B cell (primary cell): Measurements from ENCODE around the gene USP36. TPM values are rescaled to one million over a fixed set of nuclear protein-coding genes. Genes with fewer than 3 reads are reported as not detected.
A peak's percentile ranks its signal among the peaks of the same experiment; 100 is the strongest.

Source experiments
- ATAC-seq: fragments of 200-7000 bp; cut with Tn5 transposase; one replicate; pipeline ENCODE4 v1.10.0; 2021; ENCODE audit warnings: low read depth, mild to moderate bottlenecking, moderate number of reproducible peaks, moderate library complexity
- CTCF ChIA-PET: fragments of 350-600 bp; sonication (Branson Sonifier 250); formaldehyde crosslinking; loops from one replicate; lab custom pipeline; 2021; ENCODE audit warnings: antibody characterized with exemption, inconsistent platforms; lab: Charles Lee
- POLR2A ChIA-PET: fragments of 350-600 bp; sonication (Branson Sonifier 250); formaldehyde crosslinking; loops from one replicate; lab custom pipeline; 2021; ENCODE audit warnings: antibody characterized with exemption; lab: Charles Lee
- DNase-seq: peaks from one replicate; pipeline ENCODE4 v3.0.0; 2013
- H2AFZ ChIP-seq: 2 replicates; pipeline ENCODE4 v1.6.1; 2012; ENCODE audit warnings: mild to moderate bottlenecking, low read depth, low read length; ENCODE audit not compliant: insufficient read depth, poor library complexity, severe bottlenecking
- H3K27ac ChIP-seq, 2 donors: 1 replicate in 1 of 2; 2 replicates in 1 of 2; pipeline ENCODE4 v1.5.1; 2012 to 2013; ENCODE audit warnings: low read length in 2 of 2, mild to moderate bottlenecking in 2 of 2, moderate library complexity in 1 of 2
- H3K27me3 ChIP-seq, 4 experiments: fragments of 200-600 bp in 1 of 4; sonication (generic) in 1 of 4; replicated peaks in 1 of 4; 1 replicate in 2 of 4; 2 replicates in 2 of 4; pipeline versions ENCODE4 v1.6.1 to v1.7.0; 2013 to 2016; ENCODE audit warnings: low read length in 3 of 4, mild to moderate bottlenecking in 2 of 4, mixed read lengths in 1 of 4, moderate library complexity in 1 of 4; ENCODE audit not compliant: insufficient read depth in 4 of 4, control insufficient read depth in 3 of 4; ENCODE audit errors: control extremely low read depth in 1 of 4
- H3K36me3 ChIP-seq, 2 experiments: replicated peaks in 1 of 2; 1 replicate in 1 of 2; 2 replicates in 1 of 2; pipeline versions ENCODE4 v1.6.1 to v1.7.1; 2013; ENCODE audit warnings: low read length in 1 of 2; ENCODE audit not compliant: insufficient read depth in 2 of 2, control insufficient read depth in 1 of 2; ENCODE audit errors: control extremely low read depth in 1 of 2, extremely low read depth in 1 of 2
- H3K4me1 ChIP-seq, 2 donors: fragments of 200-600 bp in 1 of 2; sonication (generic) in 1 of 2; 1 replicate in 1 of 2; 2 replicates in 1 of 2; pipeline versions ENCODE4 v1.5.1 to v1.6.1; 2013 to 2017; ENCODE audit warnings: low read length in 2 of 2; ENCODE audit not compliant: control insufficient read depth in 2 of 2, insufficient read depth in 2 of 2
- H3K4me2 ChIP-seq: replicated peaks from 2 replicates; pipeline ENCODE3; 2012; ENCODE audit warnings: mild to moderate bottlenecking, low read depth, low read length; ENCODE audit not compliant: poor library complexity, severe bottlenecking
- H3K4me3 ChIP-seq, 5 experiments: fragments of 200-600 bp in 1 of 5; sonication (generic) in 1 of 5; 1 replicate in 3 of 5; 2 replicates in 2 of 5; pipeline versions ENCODE4 v1.5.1 to v1.7.0; 2011 to 2016; ENCODE audit warnings: low read length in 4 of 5, mild to moderate bottlenecking in 4 of 5, low read depth in 2 of 5, control low read depth in 1 of 5, moderate library complexity in 1 of 5; ENCODE audit not compliant: insufficient read depth in 1 of 5; ENCODE audit errors: control extremely low read depth in 1 of 5, extremely low read depth in 1 of 5
- H3K79me2 ChIP-seq: fragments of 200-600 bp; sonication (generic); one replicate; pipeline ENCODE4 v1.6.0; 2016; ENCODE audit warnings: low read length; ENCODE audit not compliant: control insufficient read depth, insufficient read depth
- H3K9ac ChIP-seq: fragments of 200-600 bp; sonication (generic); 2 replicates; pipeline ENCODE4 v1.6.1; 2017; ENCODE audit warnings: mild to moderate bottlenecking, low read length, moderate library complexity
- H3K9me3 ChIP-seq, 3 donors: one replicate each; pipeline versions ENCODE4 v1.6.1 to v1.7.1; 2013; ENCODE audit warnings: low read length in 2 of 3; ENCODE audit not compliant: control insufficient read depth in 2 of 3, insufficient read depth in 1 of 3; ENCODE audit errors: control extremely low read depth in 1 of 3
- H4K20me1 ChIP-seq: 2 replicates; pipeline ENCODE4 v1.6.0; 2012; ENCODE audit warnings: mild to moderate bottlenecking, low read length; ENCODE audit not compliant: insufficient read depth, control insufficient read depth, poor library complexity, severe bottlenecking
- H3K27ac Mint-ChIP-seq: one replicate; pipeline ENCODE4 v1.8.0; 2021; ENCODE audit warnings: mixed read lengths
- H3K27me3 Mint-ChIP-seq: one replicate; pipeline ENCODE4 v1.8.0; 2021; ENCODE audit warnings: mixed read lengths
- H3K4me1 Mint-ChIP-seq: one replicate; pipeline ENCODE4 v1.8.0; 2021; ENCODE audit warnings: mixed read lengths
- H3K4me3 Mint-ChIP-seq: one replicate; pipeline ENCODE4 v1.8.0; 2021; ENCODE audit warnings: mixed read lengths
- H3K9me3 Mint-ChIP-seq: one replicate; pipeline ENCODE4 v1.8.0; 2022; ENCODE audit warnings: mixed read lengths; ENCODE audit not compliant: insufficient read depth
- EZH2 ChIP-seq: IDR thresholded peaks from 2 replicates; pipeline ENCODE4 v1.6.1; 2012; ENCODE audit warnings: borderline replicate concordance, low read depth, mild to moderate bottlenecking, moderate library complexity, low read length; ENCODE audit not compliant: insufficient read depth, poor library complexity, severe bottlenecking
- WGBS: methylation state at CpG from one replicate; pipeline ENCODE4 v1.1.5; 2013; ENCODE audit warnings: missing lambda C conversion rate; ENCODE audit not compliant: insufficient coverage; 5-methylcytosine and 5-hydroxymethylcytosine counted together
- intact Hi-C: fragments of 100-400 bp; cut with micrococcal nuclease; formaldehyde crosslinking; loops from one replicate; pipeline ENCODE4 v1.10.0; 2022
- polyA plus RNA-seq: library from polyadenylated mRNA; depleted of rRNA; stranded (reverse); fragments of >200 nt; gene quantifications from 2 replicates; pipeline ENCODE4 v1.2.3, GENCODE V29; 2012
- total RNA-seq, 2 donors: library from RNA; stranded (reverse); fragments of 120-200 nt in 1 of 2; gene quantifications; 1 replicate in 1 of 2; 2 replicates in 1 of 2; pipeline versions ENCODE4 v1.2.3 to v1.2.4, GENCODE V29; 2013 to 2022
- TF ChIP-seq, protein P1 (sequence below): fragments of 200-600 bp; IDR thresholded peaks from one replicate; pipeline ENCODE4 v1.8.0; 2022; ENCODE audit warnings: antibody characterized with exemption, mild to moderate bottlenecking

USP36 gene
- total and polyA plus RNA-seq, 2 donors (not counting 1 experiment from before 2014, with no cell fraction given), result 52.2 to 137 TPM

GRCh38 chr17:78781893-78782304 is 58.7 kb downstream of the USP36 start, which contains the start of gene CYTH1:
Gene CYTH1, minus strand, starts transcription at chr17:78782273. Its CDS starts 50 bp downstream, at chr17:78782223.
- H3K79me2 ChIP-seq, result peaks cover 56% of the 10 kb centered on the region
- H3K36me3 ChIP-seq, result peaks cover 0 to 4% of the 10 kb centered on the region in 2 experiments
- H4K20me1 ChIP-seq, result no peaks in the 10 kb centered on the region
- H3K27me3 ChIP-seq, result no peaks in the 10 kb centered on the region
- POLR2A ChIA-PET, result no interaction called here
- ATAC-seq, result no peak
- CTCF ChIA-PET, result interaction anchor here (1.2 to 1.7 kb wide), 2 partner anchors 23 to 73 kb away, joined by 3 to 7 read pairs; no protein-coding TSS in a partner anchor
- Mint-ChIP-seq H3K4me1 (peaks cover 36% of the 10 kb centered on the region), H3K9me3 (no peaks in the 10 kb centered on the region), H3K27ac (peak within 1 kb of the TSS; percentile 96), H3K4me3 (peak within 1 kb of the TSS; percentile 88), H3K27me3 (no peaks in the 10 kb centered on the region)
- H3K4me2 ChIP-seq, result peak within 1 kb of the TSS; percentile 86
- H3K9me3 ChIP-seq, result no peaks in the 10 kb centered on the region
- DNase-seq, result no peak
- under 1% methylated on average over 61 of the region's 64 CpGs for WGBS
- peak within 1 kb of the TSS; percentile 90 for H3K9ac ChIP-seq
- peak within 1 kb of the TSS; percentile 78 to 95 (median 89) for H3K4me3 ChIP-seq
- peaks cover 33 to 44% of the 10 kb centered on the region in 2 donors for H3K4me1 ChIP-seq
- H2AFZ ChIP-seq, result peak within 1 kb of the TSS; percentile 89
- peak within 1 kb of the TSS; percentile 86 to 88 for H3K27ac ChIP-seq
- intact Hi-C loops, result loop anchor here (1.0 to 5.0 kb wide), 3 partner anchors 46 to 75 kb away; partner anchors contain the start of gene USP36
- no peak for TF ChIP-seq EZH2
- TF ChIP-seq, protein P1, sequence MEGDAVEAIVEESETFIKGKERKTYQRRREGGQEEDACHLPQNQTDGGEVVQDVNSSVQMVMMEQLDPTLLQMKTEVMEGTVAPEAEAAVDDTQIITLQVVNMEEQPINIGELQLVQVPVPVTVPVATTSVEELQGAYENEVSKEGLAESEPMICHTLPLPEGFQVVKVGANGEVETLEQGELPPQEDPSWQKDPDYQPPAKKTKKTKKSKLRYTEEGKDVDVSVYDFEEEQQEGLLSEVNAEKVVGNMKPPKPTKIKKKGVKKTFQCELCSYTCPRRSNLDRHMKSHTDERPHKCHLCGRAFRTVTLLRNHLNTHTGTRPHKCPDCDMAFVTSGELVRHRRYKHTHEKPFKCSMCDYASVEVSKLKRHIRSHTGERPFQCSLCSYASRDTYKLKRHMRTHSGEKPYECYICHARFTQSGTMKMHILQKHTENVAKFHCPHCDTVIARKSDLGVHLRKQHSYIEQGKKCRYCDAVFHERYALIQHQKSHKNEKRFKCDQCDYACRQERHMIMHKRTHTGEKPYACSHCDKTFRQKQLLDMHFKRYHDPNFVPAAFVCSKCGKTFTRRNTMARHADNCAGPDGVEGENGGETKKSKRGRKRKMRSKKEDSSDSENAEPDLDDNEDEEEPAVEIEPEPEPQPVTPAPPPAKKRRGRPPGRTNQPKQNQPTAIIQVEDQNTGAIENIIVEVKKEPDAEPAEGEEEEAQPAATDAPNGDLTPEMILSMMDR, result no peak
